ENCODE data around the gene MED12L.

Gene MED12L

GRCh38 chr3:151366993-151367392, 281.5 kb downstream of the MED12L start:
- Histone ChIP-seq H3K4me3 (ENCODE audit: low read depth, low read length, poor library complexity, severe bottlenecking) (no peak overlapping the region), H3F3A (ENCODE audit: insufficient read depth, low read length) (no peaks in the 10 kb centered on the region), H4K20me1 (ENCODE audit: insufficient read depth, low read length) (no peaks in the 10 kb centered on the region), H3K4me2 (ENCODE audit: low read length) (no peak overlapping the region), H3K27ac (ENCODE audit: low read depth, low read length, poor library complexity, severe bottlenecking) (no peak overlapping the region), H3K4me1 (ENCODE audit: insufficient read depth, low read length, severe bottlenecking) (no peaks in the 10 kb centered on the region), H3K9me2 (ENCODE audit: low read depth, low read length) (no peaks in the 10 kb centered on the region), H3K9ac (ENCODE audit: low read length) (no peak overlapping the region), H2AFZ (ENCODE audit: low read length) (no peak overlapping the region), H3K79me2 (ENCODE audit: insufficient read depth, low read length) (no peaks in the 10 kb centered on the region), H3K9me3 (ENCODE audit: low read length) (no peaks in the 10 kb centered on the region), H3K36me3 (ENCODE audit: insufficient read depth, low read length) (no peaks in the 10 kb centered on the region), H3K27me3 (ENCODE audit: insufficient read depth, low read length) (no peaks in the 10 kb centered on the region)
- TF ChIP-seq EZH2 (IDR thresholded peaks at IDR 0.05; ENCODE audit: borderline replicate concordance, low read length), result no peak
- TF ChIP-seq CTCF (IDR thresholded peaks at IDR 0.05; ENCODE audit: low read length), result no peak

- Histone ChIP-seq H3F3A (ENCODE audit: insufficient read depth, low read length) (no peaks in the 10 kb centered on the region), H3K4me3 (ENCODE audit: low read depth, low read length, poor library complexity, severe bottlenecking) (no peak overlapping the region), H3K36me3 (ENCODE audit: insufficient read depth, low read length) (no peaks in the 10 kb centered on the region), H2AFZ (ENCODE audit: low read length) (no peak overlapping the region), H3K9me2 (ENCODE audit: low read depth, low read length) (no peaks in the 10 kb centered on the region), H4K20me1 (ENCODE audit: insufficient read depth, low read length) (no peaks in the 10 kb centered on the region), H3K27ac (ENCODE audit: low read depth, low read length, poor library complexity, severe bottlenecking) (no peak overlapping the region), H3K9me3 (ENCODE audit: low read length) (no peaks in the 10 kb centered on the region), H3K4me1 (ENCODE audit: insufficient read depth, low read length, severe bottlenecking) (no peaks in the 10 kb centered on the region), H3K4me2 (ENCODE audit: low read length) (no peak overlapping the region), H3K9ac (ENCODE audit: low read length) (no peak overlapping the region), H3K79me2 (ENCODE audit: insufficient read depth, low read length) (no peaks in the 10 kb centered on the region), H3K27me3 (ENCODE audit: insufficient read depth, low read length) (no peaks in the 10 kb centered on the region)
- no peak for TF ChIP-seq EZH2 (IDR thresholded peaks at IDR 0.05; ENCODE audit: borderline replicate concordance, low read length)
- TF ChIP-seq CTCF (IDR thresholded peaks at IDR 0.05; ENCODE audit: low read length), result no peak
Observed at GRCh38 chr3:151367448-151367847, 282.0 kb downstream of the MED12L start.

- no peaks in the 10 kb centered on the region for H3K9me3 ChIP-seq (ENCODE audit: low read length)
- no peaks in the 10 kb centered on the region for H3K79me2 ChIP-seq (ENCODE audit: insufficient read depth, low read length)
- no peaks in the 10 kb centered on the region for H3F3A ChIP-seq (ENCODE audit: insufficient read depth, low read length)
- no peak overlapping the region for H3K27ac ChIP-seq (ENCODE audit: low read depth, low read length, poor library complexity, severe bottlenecking)
- no peaks in the 10 kb centered on the region for H3K27me3 ChIP-seq (ENCODE audit: insufficient read depth, low read length)
- no peak overlapping the region for H3K4me3 ChIP-seq (ENCODE audit: low read depth, low read length, poor library complexity, severe bottlenecking)
- no peaks in the 10 kb centered on the region for H3K9me2 ChIP-seq (ENCODE audit: low read depth, low read length)
- H3K4me2 ChIP-seq (ENCODE audit: low read length), result no peak overlapping the region
- peaks cover 5% of the 10 kb centered on the region for H3K4me1 ChIP-seq (ENCODE audit: insufficient read depth, low read length, severe bottlenecking)
- H3K36me3 ChIP-seq (ENCODE audit: insufficient read depth, low read length), result no peaks in the 10 kb centered on the region
- no peak overlapping the region for H2AFZ ChIP-seq (ENCODE audit: low read length)
- H4K20me1 ChIP-seq (ENCODE audit: insufficient read depth, low read length), result no peaks in the 10 kb centered on the region
- TF ChIP-seq EZH2 (IDR thresholded peaks at IDR 0.05; ENCODE audit: borderline replicate concordance, low read length) (no peak), CTCF (IDR thresholded peaks at IDR 0.05; ENCODE audit: low read length) (no peak)
- H3K9ac ChIP-seq (ENCODE audit: low read length), result no peak overlapping the region
Observed at GRCh38 chr3:151371526-151371925, 286.1 kb downstream of the MED12L start.
